ENCODE data around the gene NHEJ1.

DNA sequence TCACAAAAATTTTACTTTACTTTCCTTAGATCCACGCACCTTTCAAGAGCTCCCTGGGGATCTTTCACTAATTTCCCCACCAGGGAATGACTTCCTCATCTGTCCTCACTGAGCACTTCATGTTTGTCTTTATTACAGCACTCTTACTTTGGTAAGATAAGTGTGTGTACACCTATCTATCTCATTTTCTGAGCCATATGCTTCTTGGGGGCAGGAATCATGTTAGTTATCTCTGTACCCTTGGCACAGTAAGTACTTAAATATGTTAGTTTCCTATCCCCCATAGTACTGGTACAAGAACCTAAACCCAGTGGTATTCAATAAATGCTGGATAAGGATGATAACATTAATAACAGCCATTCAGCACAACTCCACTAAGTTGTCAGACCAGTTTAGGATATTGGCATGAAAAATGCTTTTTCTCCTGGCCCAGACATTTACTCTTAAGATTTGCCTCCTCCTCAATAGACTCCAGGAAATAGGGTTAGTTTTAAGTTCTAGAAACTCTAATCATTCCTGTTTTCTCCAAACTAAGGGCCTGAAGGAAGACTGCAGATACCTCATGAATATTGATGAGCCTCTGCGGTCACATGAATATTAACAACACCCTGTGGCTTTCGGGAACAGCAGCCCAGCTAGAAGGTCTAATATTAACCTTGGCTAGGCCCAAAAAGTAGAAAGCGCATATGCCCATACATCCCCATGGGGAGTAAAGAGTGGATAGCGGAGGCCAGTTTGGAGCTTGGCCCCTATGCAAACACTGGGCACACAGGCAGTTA lies 38.2 kb downstream of the NHEJ1 start:
- TF ChIP-seq GATA3 (IDR thresholded peaks at IDR 0.05; ENCODE audit: low read depth, low read length) = no peak
- TF ChIP-seq GATA2 (IDR thresholded peaks at IDR 0.05; ENCODE audit: low read depth, low read length) = no peak

Measured in SH-SY5Y (cell line).